ENCODE data around the gene PGAP2.
A peak's percentile ranks its signal among the peaks of the same experiment; 100 is the strongest.

PGAP2 gene

GRCh38 chr11:3841426-3842350 is 33.3 kb downstream of the PGAP2 start (continued):
- no peak for TF ChIP-seq ZNF366 (tag by site-specific recombination; conservative IDR thresholded peaks at IDR 0.05)
- peak; percentile 99 for TF ChIP-seq ZNF558 (tag by site-specific recombination; IDR thresholded peaks at IDR 0.05)
- TF ChIP-seq SP2 (tag by site-specific recombination; IDR thresholded peaks at IDR 0.05), result peak; percentile 57
- TF ChIP-seq ZBTB10 (tag by site-specific recombination; IDR thresholded peaks at IDR 0.05), result peak; percentile 89
- peak; percentile 71 for TF ChIP-seq ZNF660 (tag by site-specific recombination; IDR thresholded peaks at IDR 0.05)
- peak; percentile 86 for TF ChIP-seq ZNF423 (tag by site-specific recombination; IDR thresholded peaks at IDR 0.05)
- TF ChIP-seq ZNF23 (tag by site-specific recombination; IDR thresholded peaks at IDR 0.05; ENCODE audit: borderline replicate concordance), result no peak
- peak; percentile 60 for TF ChIP-seq ZNF398 (tag by site-specific recombination; IDR thresholded peaks at IDR 0.05)
- TF ChIP-seq ZNF24 (tag by site-specific recombination; IDR thresholded peaks at IDR 0.05), result peak; percentile 42; the same call in 1 of the 2 replicates
- TF ChIP-seq ZNF335 (tag by site-specific recombination; conservative IDR thresholded peaks at IDR 0.05), result peak; percentile 93
- TF ChIP-seq GLIS2 (tag by site-specific recombination; IDR thresholded peaks at IDR 0.05), result peak; percentile 82
- TF ChIP-seq ZBTB48 (tag by site-specific recombination; IDR thresholded peaks at IDR 0.05), result peak; percentile 46; the same call in 1 of the 2 replicates
- peak; percentile 52 for TF ChIP-seq KLF8 (tag by site-specific recombination; IDR thresholded peaks at IDR 0.05)
- peak; percentile 64; the same call in 1 of the 2 replicates for TF ChIP-seq ZXDB (tag by site-specific recombination; IDR thresholded peaks at IDR 0.05)
- peak; percentile 82 for TF ChIP-seq CTCF (tag by site-specific recombination; IDR thresholded peaks at IDR 0.05)
- 0 out of 2 replicates have a peak, but pooled peaks have one; percentile 46 for TF ChIP-seq TRIM28 (IDR thresholded peaks at IDR 0.05; ENCODE audit: borderline replicate concordance, low read length)
- TF ChIP-seq, protein P1, sequence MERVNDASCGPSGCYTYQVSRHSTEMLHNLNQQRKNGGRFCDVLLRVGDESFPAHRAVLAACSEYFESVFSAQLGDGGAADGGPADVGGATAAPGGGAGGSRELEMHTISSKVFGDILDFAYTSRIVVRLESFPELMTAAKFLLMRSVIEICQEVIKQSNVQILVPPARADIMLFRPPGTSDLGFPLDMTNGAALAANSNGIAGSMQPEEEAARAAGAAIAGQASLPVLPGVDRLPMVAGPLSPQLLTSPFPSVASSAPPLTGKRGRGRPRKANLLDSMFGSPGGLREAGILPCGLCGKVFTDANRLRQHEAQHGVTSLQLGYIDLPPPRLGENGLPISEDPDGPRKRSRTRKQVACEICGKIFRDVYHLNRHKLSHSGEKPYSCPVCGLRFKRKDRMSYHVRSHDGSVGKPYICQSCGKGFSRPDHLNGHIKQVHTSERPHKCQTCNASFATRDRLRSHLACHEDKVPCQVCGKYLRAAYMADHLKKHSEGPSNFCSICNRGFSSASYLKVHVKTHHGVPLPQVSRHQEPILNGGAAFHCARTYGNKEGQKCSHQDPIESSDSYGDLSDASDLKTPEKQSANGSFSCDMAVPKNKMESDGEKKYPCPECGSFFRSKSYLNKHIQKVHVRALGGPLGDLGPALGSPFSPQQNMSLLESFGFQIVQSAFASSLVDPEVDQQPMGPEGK (tag by site-specific recombination; IDR thresholded peaks at IDR 0.05), result peak; percentile 94
- 0 out of 2 replicates have a peak, but pooled peaks have one; percentile 27 for TF ChIP-seq BCL11B (tag by site-specific recombination; IDR thresholded peaks at IDR 0.05; ENCODE audit: low read depth)
- TF ChIP-seq, protein P2, sequence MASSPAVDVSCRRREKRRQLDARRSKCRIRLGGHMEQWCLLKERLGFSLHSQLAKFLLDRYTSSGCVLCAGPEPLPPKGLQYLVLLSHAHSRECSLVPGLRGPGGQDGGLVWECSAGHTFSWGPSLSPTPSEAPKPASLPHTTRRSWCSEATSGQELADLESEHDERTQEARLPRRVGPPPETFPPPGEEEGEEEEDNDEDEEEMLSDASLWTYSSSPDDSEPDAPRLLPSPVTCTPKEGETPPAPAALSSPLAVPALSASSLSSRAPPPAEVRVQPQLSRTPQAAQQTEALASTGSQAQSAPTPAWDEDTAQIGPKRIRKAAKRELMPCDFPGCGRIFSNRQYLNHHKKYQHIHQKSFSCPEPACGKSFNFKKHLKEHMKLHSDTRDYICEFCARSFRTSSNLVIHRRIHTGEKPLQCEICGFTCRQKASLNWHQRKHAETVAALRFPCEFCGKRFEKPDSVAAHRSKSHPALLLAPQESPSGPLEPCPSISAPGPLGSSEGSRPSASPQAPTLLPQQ (tag by site-specific recombination; IDR thresholded peaks at IDR 0.05), result peak; percentile 47; the same call in 1 of the 2 replicates
- TF ChIP-seq ZSCAN30 (tag by site-specific recombination; IDR thresholded peaks at IDR 0.05), result peak; percentile 64
- peak; percentile 89 for TF ChIP-seq ZBTB17 (tag by site-specific recombination; IDR thresholded peaks at IDR 0.05)
